GM12878 (cell line): ENCODE data around the gene CCL22. TPM values are rescaled to one million over a fixed set of nuclear protein-coding genes. Genes with fewer than 3 reads are reported as not detected.

Source experiments
- ATAC-seq: fragments of 200-7000 bp; cut with Tn5 transposase; 3 replicates; pipeline ENCODE4 v1.9.1; 2020; ENCODE audit warnings: mild to moderate bottlenecking, moderate library complexity
- BruUV-seq: library from RNA; stranded (reverse); fragments of 400-500 nt; replicated peaks from 2 replicates; lab custom pipeline; 2021; lab: Mats Ljungman, UMichigan
- CTCF ChIA-PET: fragments of 300-600 bp; sonication (Branson Sonifier 250); formaldehyde crosslinking; extraction: SDS; loops from one replicate; lab custom pipeline; 2021; ENCODE audit warnings: inconsistent platforms; lab: Yijun Ruan, JAX
- POLR2A ChIA-PET: fragments of 350-600 bp; formaldehyde crosslinking; extraction: SDS; loops from one replicate; lab custom pipeline; 2021; ENCODE audit warnings: inconsistent platforms; lab: Charles Lee
- RAD21 ChIA-PET: fragments of 300-600 bp; sonication (Branson Sonifier 250); formaldehyde crosslinking; loops from one replicate; lab custom pipeline; 2023; ENCODE audit warnings: antibody characterized with exemption; ENCODE audit not compliant: unreplicated experiment; lab: Charles Lee
- SMC1A ChIA-PET: fragments of 300-600 bp; sonication (Branson Sonifier 250); formaldehyde crosslinking; loops from one replicate; lab custom pipeline; 2023; ENCODE audit not compliant: unreplicated experiment, uncharacterized antibody; lab: Charles Lee
- DNase-seq: peaks from one replicate; pipeline ENCODE4 v3.0.0-alpha.2; 2011; ENCODE audit warnings: low read depth, low spot score
- FAIRE-seq: peaks from 3 replicates; lab custom pipeline; 2011; peaks lifted over from hg19 to GRCh38; lab: Jason Lieb, UNC
- H2AFZ ChIP-seq: 2 replicates; pipeline ENCODE4 v1.6.0; 2011; ENCODE audit warnings: low read depth, low read length, control low read depth; ENCODE audit not compliant: control insufficient read depth
- H3K27ac ChIP-seq: 2 replicates; pipeline ENCODE4 v1.5.1; 2011; ENCODE audit warnings: control low read depth; ENCODE audit not compliant: control insufficient read depth, insufficient read depth
- H3K27me3 ChIP-seq, 2 experiments: replicated peaks in 1 of 2; 2 replicates each; pipeline versions ENCODE4 v1.6.0 to v1.6.1; 2011; ENCODE audit warnings: low read length in 1 of 2; ENCODE audit not compliant: control insufficient read depth in 2 of 2, insufficient read depth in 2 of 2
- H3K36me3 ChIP-seq, 2 experiments: 2 replicates each; pipeline ENCODE4 v1.5.1; 2011; ENCODE audit warnings: low read length in 1 of 2; ENCODE audit not compliant: control insufficient read depth in 2 of 2, insufficient read depth in 2 of 2
- H3K4me1 ChIP-seq: 2 replicates; pipeline ENCODE4 v1.6.1; 2011; ENCODE audit warnings: mild to moderate bottlenecking, low read length, moderate library complexity, mixed read lengths; ENCODE audit not compliant: control insufficient read depth, insufficient read depth
- H3K4me2 ChIP-seq: 2 replicates; pipeline ENCODE4 v1.6.0; 2011; ENCODE audit warnings: control low read depth; ENCODE audit not compliant: control insufficient read depth, insufficient read depth
- H3K4me3 ChIP-seq: fragments of 200-600 bp; sonication (generic); 2 replicates; pipeline ENCODE4 v1.5.1; 2016
- H3K79me2 ChIP-seq: 2 replicates; pipeline ENCODE4 v1.6.0; 2011; ENCODE audit warnings: low read length; ENCODE audit not compliant: control insufficient read depth, insufficient read depth
- H3K9ac ChIP-seq: 2 replicates; pipeline ENCODE4 v1.8.0; 2011; ENCODE audit warnings: low read length, control low read depth, mixed read lengths; ENCODE audit not compliant: control insufficient read depth, insufficient read depth
- H3K9me3 ChIP-seq: replicated peaks from 3 replicates; pipeline ENCODE4 v1.5.1; 2011; ENCODE audit warnings: mild to moderate bottlenecking, low read length; ENCODE audit not compliant: control insufficient read depth, insufficient read depth
- H4K20me1 ChIP-seq: 2 replicates; pipeline ENCODE4 v1.6.0; 2011; ENCODE audit not compliant: control insufficient read depth, insufficient read depth
- BCL11A ChIP-seq: IDR thresholded peaks from 2 replicates; pipeline ENCODE4 v1.6.1; 2011; ENCODE audit warnings: low read depth, low read length
- BHLHE40 ChIP-seq, 2 experiments: fragments of 450-650 bp in 1 of 2; IDR thresholded peaks; 2 replicates each; pipeline ENCODE4 v1.6.1; 2011 to 2017; ENCODE audit warnings: low read depth in 2 of 2, borderline replicate concordance in 1 of 2, improper control_type of control experiment in 1 of 2, low read length in 1 of 2, mild to moderate bottlenecking in 1 of 2
- EED ChIP-seq: sonication (generic); IDR thresholded peaks from 2 replicates; pipeline ENCODE4 v1.6.1; 2016; ENCODE audit warnings: antibody characterized with exemption, low read depth
- EP300 ChIP-seq, 2 experiments: fragments of 150-350 bp in 1 of 2; IDR thresholded peaks; 2 replicates each; pipeline ENCODE4 v1.6.1; 2011 to 2012; ENCODE audit warnings: low read depth in 2 of 2, low read length in 2 of 2, borderline replicate concordance in 1 of 2, improper control_type of control experiment in 1 of 2, inconsistent platforms in 1 of 2; ENCODE audit not compliant: control insufficient read depth in 1 of 2
- GABPA ChIP-seq: IDR thresholded peaks from 2 replicates; pipeline ENCODE4 v1.6.1; 2014; ENCODE audit warnings: antibody characterized with exemption, low read depth, mild to moderate bottlenecking, inconsistent platforms
- IKZF2 ChIP-seq, 2 experiments: fragments of 450-650 bp; IDR thresholded peaks; 2 replicates each; pipeline ENCODE4 v1.6.1; 2017; ENCODE audit warnings: mild to moderate bottlenecking in 2 of 2, moderate library complexity in 2 of 2
- IRF4 ChIP-seq: IDR thresholded peaks from 2 replicates; pipeline ENCODE4 v1.6.1; 2011; ENCODE audit warnings: low read depth, low read length
- KAT2A ChIP-seq: conservative IDR thresholded peaks from 2 replicates; pipeline ENCODE4 v1.6.1; 2011; ENCODE audit warnings: low read depth, low read length; ENCODE audit not compliant: control insufficient read depth
- NR2F1 ChIP-seq: fragments of 450-650 bp; conservative IDR thresholded peaks from 2 replicates; pipeline ENCODE4 v1.6.1; 2017; ENCODE audit warnings: mild to moderate bottlenecking
- POLR2AphosphoS5 ChIP-seq: IDR thresholded peaks from 2 replicates; pipeline ENCODE4 v1.6.1; 2011; ENCODE audit warnings: mild to moderate bottlenecking, low read length, inconsistent platforms
- POU2F2 ChIP-seq: IDR thresholded peaks from 3 replicates; pipeline ENCODE4 v1.6.1; 2011; ENCODE audit warnings: low read depth, mild to moderate bottlenecking, low read length, borderline replicate concordance
- RELA ChIP-seq: fragments of 450-650 bp; IDR thresholded peaks from 2 replicates; pipeline ENCODE4 v1.8.0; 2014; ENCODE audit warnings: borderline replicate concordance; ENCODE audit not compliant: partially characterized antibody
- RFX5 ChIP-seq: IDR thresholded peaks from 2 replicates; pipeline ENCODE4 v1.6.1; 2011; ENCODE audit warnings: low read depth, low read length, improper control_type of control experiment
- RUNX3 ChIP-seq: IDR thresholded peaks from 2 replicates; pipeline ENCODE4 v1.6.1; 2012; ENCODE audit warnings: low read length, inconsistent platforms
- SMAD1 ChIP-seq: fragments of 450-650 bp; IDR thresholded peaks from 2 replicates; pipeline ENCODE4 v1.6.1; 2018; ENCODE audit warnings: mild to moderate bottlenecking, low read depth; ENCODE audit not compliant: partially characterized antibody
- ZZZ3 ChIP-seq: IDR thresholded peaks from 2 replicates; pipeline ENCODE4 v1.6.1; 2011; ENCODE audit warnings: low read depth; ENCODE audit not compliant: control insufficient read depth, insufficient read length
- WGBS: methylation state at CpG from one replicate; pipeline ENCODE4 v1.1.6; 2016; ENCODE audit warnings: low lambda C conversion rate; ENCODE audit not compliant: insufficient replicate concordance, insufficient coverage; ENCODE audit errors: missing lambda C conversion rate; 5-methylcytosine and 5-hydroxymethylcytosine counted together
- in situ Hi-C: fragments of 300-500 bp; cut with MboI; formaldehyde crosslinking; loops from 9 replicates; pipeline ENCODE4 v1.14.3; 2018; ENCODE audit warnings: mixed read lengths
- intact Hi-C: fragments of 100-400 bp; cut with micrococcal nuclease; formaldehyde crosslinking; loops from one replicate; pipeline ENCODE4 v1.14.2; 2022; ENCODE audit not compliant: unreplicated experiment
- polyA plus RNA-seq, 11 experiments: library from polyadenylated mRNA; depleted of rRNA in 4 of 11; unstranded in 6 of 11; stranded (reverse) in 5 of 11; fragments of >200 nt; fragmentation: Nextera tagmentation in 4 of 11; fragmentation: Illumina TruSeq in 1 of 11; extraction: Ambion mirVana in 4 of 11; extraction: Trizol in 1 of 11; gene quantifications; 1 replicate in 1 of 11; 2 replicates in 10 of 11; pipeline versions ENCODE4 v1.2.1 to v1.2.3, GENCODE V29; 2011 to 2016; ENCODE audit warnings: inconsistent platforms in 2 of 11, missing spikeins in 2 of 11, low read depth in 1 of 11
- total RNA-seq, 4 experiments: library from RNA; depleted of rRNA in 3 of 4; stranded (reverse); fragments of >200 nt in 3 of 4; fragmentation: Illumina TruSeq in 1 of 4; extraction: Trizol in 1 of 4; gene quantifications; 2 replicates each; pipeline versions ENCODE4 v1.2.1 to v1.2.3, GENCODE V29; 2013 to 2021
- TF ChIP-seq, protein P1 (sequence below): fragments of 450-650 bp; IDR thresholded peaks from 2 replicates; pipeline ENCODE4 v1.6.1; 2016; ENCODE audit warnings: mild to moderate bottlenecking
- TF ChIP-seq, protein P2 (sequence below): IDR thresholded peaks from 2 replicates; pipeline ENCODE4 v1.6.1; 2011; ENCODE audit warnings: low read depth, low read length, improper control_type of control experiment, borderline replicate concordance
- TF ChIP-seq, protein P3 (sequence below): fragments of 450-650 bp; IDR thresholded peaks from 2 replicates; pipeline ENCODE4 v1.6.1; 2017; ENCODE audit warnings: mild to moderate bottlenecking
- TF ChIP-seq, protein P4 (sequence below): fragments of 450-650 bp; IDR thresholded peaks from 2 replicates; pipeline ENCODE4 v1.6.1; 2017; ENCODE audit warnings: mild to moderate bottlenecking, low read depth, inconsistent platforms; ENCODE audit not compliant: poor library complexity, severe bottlenecking

The CCL22 gene
- total and polyA plus RNA-seq, 10 of the 15 experiments (the other 5 are each of a cell fraction or from before 2014, with no cell fraction given), result 38.0 to 704 (median 349) TPM

DNA sequence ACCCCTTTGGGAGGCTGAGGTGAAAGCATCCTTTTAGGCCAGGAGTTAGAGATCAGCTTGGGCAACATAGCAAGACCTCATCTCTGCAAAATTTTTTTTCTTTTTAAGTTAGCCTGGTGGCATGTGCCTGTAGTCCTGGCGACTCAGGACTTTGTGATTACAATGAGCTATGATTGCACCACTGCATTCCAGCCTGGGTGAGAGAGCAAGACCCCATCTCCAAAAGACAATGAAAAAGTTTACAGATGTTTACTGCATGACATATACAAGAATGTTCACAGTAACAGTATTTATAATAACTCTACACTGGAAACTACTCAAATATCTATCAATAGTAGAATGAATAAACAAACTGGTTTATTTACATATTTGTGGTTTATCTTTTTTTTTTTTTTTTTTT, 33.1 kb upstream of the CCL22 start:
- 0% methylated on average over 1 of the region's 1 CpG for WGBS
- Histone ChIP-seq H3K4me3 (no peak overlapping the region), H3K36me3 (no peaks in the 10 kb centered on the region)
- CTCF ChIA-PET, result no interaction called here
- TF ChIP-seq KAT2A, result no peak
- no peak for TF ChIP-seq RELA
- no peak for TF ChIP-seq POLR2AphosphoS5
- no peak for TF ChIP-seq RFX5
- TF ChIP-seq, protein P1, sequence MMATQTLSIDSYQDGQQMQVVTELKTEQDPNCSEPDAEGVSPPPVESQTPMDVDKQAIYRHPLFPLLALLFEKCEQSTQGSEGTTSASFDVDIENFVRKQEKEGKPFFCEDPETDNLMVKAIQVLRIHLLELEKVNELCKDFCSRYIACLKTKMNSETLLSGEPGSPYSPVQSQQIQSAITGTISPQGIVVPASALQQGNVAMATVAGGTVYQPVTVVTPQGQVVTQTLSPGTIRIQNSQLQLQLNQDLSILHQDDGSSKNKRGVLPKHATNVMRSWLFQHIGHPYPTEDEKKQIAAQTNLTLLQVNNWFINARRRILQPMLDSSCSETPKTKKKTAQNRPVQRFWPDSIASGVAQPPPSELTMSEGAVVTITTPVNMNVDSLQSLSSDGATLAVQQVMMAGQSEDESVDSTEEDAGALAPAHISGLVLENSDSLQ, result no peak
- TF ChIP-seq SMAD1, result no peak
- no peak for TF ChIP-seq GABPA
- TF ChIP-seq, protein P2, sequence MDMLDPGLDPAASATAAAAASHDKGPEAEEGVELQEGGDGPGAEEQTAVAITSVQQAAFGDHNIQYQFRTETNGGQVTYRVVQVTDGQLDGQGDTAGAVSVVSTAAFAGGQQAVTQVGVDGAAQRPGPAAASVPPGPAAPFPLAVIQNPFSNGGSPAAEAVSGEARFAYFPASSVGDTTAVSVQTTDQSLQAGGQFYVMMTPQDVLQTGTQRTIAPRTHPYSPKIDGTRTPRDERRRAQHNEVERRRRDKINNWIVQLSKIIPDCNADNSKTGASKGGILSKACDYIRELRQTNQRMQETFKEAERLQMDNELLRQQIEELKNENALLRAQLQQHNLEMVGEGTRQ, result no peak
- no peak for TF ChIP-seq RUNX3
- TF ChIP-seq, protein P3, sequence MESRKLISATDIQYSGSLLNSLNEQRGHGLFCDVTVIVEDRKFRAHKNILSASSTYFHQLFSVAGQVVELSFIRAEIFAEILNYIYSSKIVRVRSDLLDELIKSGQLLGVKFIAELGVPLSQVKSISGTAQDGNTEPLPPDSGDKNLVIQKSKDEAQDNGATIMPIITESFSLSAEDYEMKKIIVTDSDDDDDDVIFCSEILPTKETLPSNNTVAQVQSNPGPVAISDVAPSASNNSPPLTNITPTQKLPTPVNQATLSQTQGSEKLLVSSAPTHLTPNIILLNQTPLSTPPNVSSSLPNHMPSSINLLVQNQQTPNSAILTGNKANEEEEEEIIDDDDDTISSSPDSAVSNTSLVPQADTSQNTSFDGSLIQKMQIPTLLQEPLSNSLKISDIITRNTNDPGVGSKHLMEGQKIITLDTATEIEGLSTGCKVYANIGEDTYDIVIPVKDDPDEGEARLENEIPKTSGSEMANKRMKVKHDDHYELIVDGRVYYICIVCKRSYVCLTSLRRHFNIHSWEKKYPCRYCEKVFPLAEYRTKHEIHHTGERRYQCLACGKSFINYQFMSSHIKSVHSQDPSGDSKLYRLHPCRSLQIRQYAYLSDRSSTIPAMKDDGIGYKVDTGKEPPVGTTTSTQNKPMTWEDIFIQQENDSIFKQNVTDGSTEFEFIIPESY, result no peak
- TF ChIP-seq EED, result no peak
- no peak for TF ChIP-seq EP300 (IDR thresholded peaks at IDR 0.05; ENCODE audit: borderline replicate concordance in 1 of 2, control insufficient read depth in 1 of 2, low read depth in 2 of 2, low read length in 2 of 2)
- TF ChIP-seq, protein P4, sequence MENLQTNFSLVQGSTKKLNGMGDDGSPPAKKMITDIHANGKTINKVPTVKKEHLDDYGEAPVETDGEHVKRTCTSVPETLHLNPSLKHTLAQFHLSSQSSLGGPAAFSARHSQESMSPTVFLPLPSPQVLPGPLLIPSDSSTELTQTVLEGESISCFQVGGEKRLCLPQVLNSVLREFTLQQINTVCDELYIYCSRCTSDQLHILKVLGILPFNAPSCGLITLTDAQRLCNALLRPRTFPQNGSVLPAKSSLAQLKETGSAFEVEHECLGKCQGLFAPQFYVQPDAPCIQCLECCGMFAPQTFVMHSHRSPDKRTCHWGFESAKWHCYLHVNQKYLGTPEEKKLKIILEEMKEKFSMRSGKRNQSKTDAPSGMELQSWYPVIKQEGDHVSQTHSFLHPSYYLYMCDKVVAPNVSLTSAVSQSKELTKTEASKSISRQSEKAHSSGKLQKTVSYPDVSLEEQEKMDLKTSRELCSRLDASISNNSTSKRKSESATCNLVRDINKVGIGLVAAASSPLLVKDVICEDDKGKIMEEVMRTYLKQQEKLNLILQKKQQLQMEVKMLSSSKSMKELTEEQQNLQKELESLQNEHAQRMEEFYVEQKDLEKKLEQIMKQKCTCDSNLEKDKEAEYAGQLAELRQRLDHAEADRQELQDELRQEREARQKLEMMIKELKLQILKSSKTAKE, result no peak
- TF ChIP-seq POU2F2, result no peak
- TF ChIP-seq IKZF2 (IDR thresholded peaks at IDR 0.05), result no peak
- TF ChIP-seq NR2F1, result no peak
- TF ChIP-seq IRF4, result no peak
- TF ChIP-seq ZZZ3, result no peak
- no peak for TF ChIP-seq BHLHE40 (IDR thresholded peaks at IDR 0.05; ENCODE audit: borderline replicate concordance in 1 of 2, low read depth in 2 of 2, low read length in 1 of 2)
- TF ChIP-seq BCL11A, result no peak
- TF ChIP-seq, all 136 proteins: peak for 0
- Histone ChIP-seq H2AFZ (no peak overlapping the region), H3K4me2 (no peak overlapping the region), H3K9ac (no peak overlapping the region), H4K20me1 (no peaks in the 10 kb centered on the region), H3K27me3 (no peaks in the 10 kb centered on the region), H3K79me2 (no peaks in the 10 kb centered on the region), H3K4me1 (peaks cover 4% of the 10 kb centered on the region; the same call in 1 of the 2 replicates), H3K27ac (no peak overlapping the region), H3K9me3 (no peaks in the 10 kb centered on the region; the same call in 1 of the 3 replicates)
- ATAC-seq (no peak; the same call in 1 of the 3 replicates), DNase-seq (no peak), FAIRE-seq (no peak)
- SMC1A ChIA-PET, result interaction anchor here (1.5 kb wide), 1 partner anchor 20 kb away, joined by 4 read pairs; no protein-coding TSS in a partner anchor
- BruUV-seq, result no TSS peak
- intact Hi-C loops, result no loop called here
- POLR2A ChIA-PET, result no interaction called here
- RAD21 ChIA-PET, result no interaction called here
- in situ Hi-C loops, result no loop called here
